ENCODE results near the gene MGRN1. TPM values are rescaled to one million over a fixed set of nuclear protein-coding genes. Genes with fewer than 3 reads are reported as not detected.

The MGRN1 gene
- total RNA-seq, 1 experiment from 2014 or later: 105 TPM

DNA sequence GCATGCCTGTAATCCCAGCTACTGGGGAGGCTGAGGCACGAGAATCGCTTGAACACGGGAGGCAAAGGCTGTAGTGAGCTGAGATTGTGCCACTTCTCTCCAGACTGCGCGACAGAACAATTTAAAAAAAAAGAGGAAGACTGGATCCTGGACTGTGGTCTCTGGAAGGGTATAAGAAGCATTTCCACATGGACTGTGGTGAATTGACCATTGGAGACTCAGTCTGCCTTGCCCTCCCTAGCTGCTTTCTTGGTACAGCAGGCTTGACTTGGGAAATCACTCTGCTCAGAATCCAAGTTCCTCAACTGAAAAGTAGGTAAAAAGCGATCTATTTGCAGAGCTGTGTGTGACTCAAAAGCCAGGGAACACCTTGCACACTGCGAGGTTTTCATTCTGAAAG lies 1.0 kb upstream of the MGRN1 start:
- H3K36me3 Mint-ChIP-seq (ENCODE audit: insufficient read depth, unreplicated experiment): peaks cover 22% of the 10 kb centered on the region
- H3K27me3 Mint-ChIP-seq (ENCODE audit: unreplicated experiment): no peaks in the 10 kb centered on the region
- CTCF ChIA-PET: interaction anchor here (0.6 to 1.5 kb wide), 10 partner anchors 8 to 321 kb away, joined by 3 to 7 read pairs (median 4); partner anchors contain the start of genes ANKS3, CDIP1 and DNAAF8
- H3K4me3 Mint-ChIP-seq (ENCODE audit: low read depth, unreplicated experiment): no peak overlapping the region
- intact Hi-C loops (cut with micrococcal nuclease; ENCODE audit: unreplicated experiment): no loop called here
- no peak overlapping the region for H3K27ac Mint-ChIP-seq (ENCODE audit: unreplicated experiment)
- BruUV-seq (replicated peaks): no TSS peak
- DNase-seq: no peak
- H3K9me3 Mint-ChIP-seq (ENCODE audit: low read depth, unreplicated experiment): no peaks in the 10 kb centered on the region
- TF ChIP-seq, protein P1, sequence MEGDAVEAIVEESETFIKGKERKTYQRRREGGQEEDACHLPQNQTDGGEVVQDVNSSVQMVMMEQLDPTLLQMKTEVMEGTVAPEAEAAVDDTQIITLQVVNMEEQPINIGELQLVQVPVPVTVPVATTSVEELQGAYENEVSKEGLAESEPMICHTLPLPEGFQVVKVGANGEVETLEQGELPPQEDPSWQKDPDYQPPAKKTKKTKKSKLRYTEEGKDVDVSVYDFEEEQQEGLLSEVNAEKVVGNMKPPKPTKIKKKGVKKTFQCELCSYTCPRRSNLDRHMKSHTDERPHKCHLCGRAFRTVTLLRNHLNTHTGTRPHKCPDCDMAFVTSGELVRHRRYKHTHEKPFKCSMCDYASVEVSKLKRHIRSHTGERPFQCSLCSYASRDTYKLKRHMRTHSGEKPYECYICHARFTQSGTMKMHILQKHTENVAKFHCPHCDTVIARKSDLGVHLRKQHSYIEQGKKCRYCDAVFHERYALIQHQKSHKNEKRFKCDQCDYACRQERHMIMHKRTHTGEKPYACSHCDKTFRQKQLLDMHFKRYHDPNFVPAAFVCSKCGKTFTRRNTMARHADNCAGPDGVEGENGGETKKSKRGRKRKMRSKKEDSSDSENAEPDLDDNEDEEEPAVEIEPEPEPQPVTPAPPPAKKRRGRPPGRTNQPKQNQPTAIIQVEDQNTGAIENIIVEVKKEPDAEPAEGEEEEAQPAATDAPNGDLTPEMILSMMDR (IDR thresholded peaks at IDR 0.05; ENCODE audit: unreplicated experiment): no peak
- peaks cover 17% of the 10 kb centered on the region for H3K4me1 Mint-ChIP-seq (ENCODE audit: low read depth, unreplicated experiment)

DNA sequence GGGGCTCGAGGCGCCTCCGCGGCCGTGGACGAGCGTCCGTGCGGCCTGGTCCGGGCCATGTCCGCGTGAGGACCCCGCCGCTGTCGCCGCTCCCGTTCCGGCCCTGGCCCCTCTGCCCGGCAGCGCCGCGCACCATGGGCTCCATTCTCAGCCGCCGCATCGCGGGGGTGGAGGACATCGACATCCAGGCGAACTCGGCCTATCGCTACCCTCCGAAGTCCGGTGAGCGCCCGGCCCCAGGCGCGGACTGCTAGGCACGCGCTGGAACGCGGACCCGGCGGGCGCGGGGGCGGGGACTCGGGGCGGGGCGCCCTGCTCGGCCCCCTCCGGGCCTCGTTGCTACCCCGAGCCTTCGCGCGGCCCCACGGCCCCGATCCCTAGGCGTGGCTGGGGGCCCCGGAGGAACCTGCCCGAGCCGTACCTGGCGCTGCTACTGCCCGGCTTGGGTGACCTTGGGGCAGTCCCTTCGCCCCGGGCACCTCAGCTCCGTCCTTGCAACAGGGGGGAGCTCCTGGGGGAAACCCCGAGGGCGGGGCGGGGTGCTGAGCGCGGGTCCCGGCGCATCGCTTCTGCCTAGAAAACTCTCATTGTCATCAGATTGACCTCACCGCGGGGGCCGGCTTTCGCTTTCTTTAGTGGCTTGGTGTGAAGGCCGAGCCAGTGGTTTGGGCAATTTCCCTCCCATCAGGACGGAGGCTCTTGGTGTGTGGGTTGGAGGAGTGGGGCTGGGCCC lies 367 bp downstream of the MGRN1 start:
- H3K36me3 Mint-ChIP-seq (ENCODE audit: insufficient read depth, unreplicated experiment): peaks cover 29% of the 10 kb centered on the region
- DNase-seq: peak; percentile 49
- intact Hi-C loops (cut with micrococcal nuclease; ENCODE audit: unreplicated experiment): no loop called here
- peak overlapping the region; percentile 99 for H3K27ac Mint-ChIP-seq (ENCODE audit: unreplicated experiment)
- no TSS peak for BruUV-seq (replicated peaks)
- peaks cover 17% of the 10 kb centered on the region for H3K4me1 Mint-ChIP-seq (ENCODE audit: low read depth, unreplicated experiment)
- TF ChIP-seq, protein P1 (IDR thresholded peaks at IDR 0.05; ENCODE audit: unreplicated experiment): no peak
- no peaks in the 10 kb centered on the region for H3K27me3 Mint-ChIP-seq (ENCODE audit: unreplicated experiment)
- H3K4me3 Mint-ChIP-seq (ENCODE audit: low read depth, unreplicated experiment): peak overlapping the region; percentile 97
- CTCF ChIA-PET: interaction anchor here (0.7 to 1.5 kb wide), 12 partner anchors 9 to 473 kb away, joined by 3 to 7 read pairs (median 4); partner anchors contain the start of genes ANKS3, CDIP1, DNAAF8 and UBALD1
- H3K9me3 Mint-ChIP-seq (ENCODE audit: low read depth, unreplicated experiment): no peaks in the 10 kb centered on the region

GRCh38 chr16:4625560-4626159 lies 1.0 kb downstream of the MGRN1 start:
- Mint-ChIP-seq H3K4me3 (ENCODE audit: low read depth, unreplicated experiment) (peak overlapping the region; percentile 97), H3K27me3 (ENCODE audit: unreplicated experiment) (no peaks in the 10 kb centered on the region), H3K27ac (ENCODE audit: unreplicated experiment) (peak overlapping the region; percentile 78), H3K36me3 (ENCODE audit: insufficient read depth, unreplicated experiment) (peaks cover 29% of the 10 kb centered on the region), H3K9me3 (ENCODE audit: low read depth, unreplicated experiment) (no peaks in the 10 kb centered on the region), H3K4me1 (ENCODE audit: low read depth, unreplicated experiment) (peaks cover 17% of the 10 kb centered on the region)
- intact Hi-C loops (cut with micrococcal nuclease; ENCODE audit: unreplicated experiment): no loop called here
- no peak for DNase-seq
- CTCF ChIA-PET: interaction anchor here (0.9 kb wide), 1 partner anchor 10 kb away, joined by 4 read pairs; no protein-coding TSS in a partner anchor
- BruUV-seq (replicated peaks): no TSS peak
- TF ChIP-seq, protein P1 (IDR thresholded peaks at IDR 0.05; ENCODE audit: unreplicated experiment): no peak

- Mint-ChIP-seq H3K9me3 (ENCODE audit: low read depth, unreplicated experiment) (no peaks in the 10 kb centered on the region), H3K36me3 (ENCODE audit: insufficient read depth, unreplicated experiment) (peaks cover 29% of the 10 kb centered on the region), H3K27ac (ENCODE audit: unreplicated experiment) (no peak overlapping the region), H3K4me3 (ENCODE audit: low read depth, unreplicated experiment) (peak overlapping the region; percentile 97), H3K27me3 (ENCODE audit: unreplicated experiment) (no peaks in the 10 kb centered on the region), H3K4me1 (ENCODE audit: low read depth, unreplicated experiment) (peaks cover 17% of the 10 kb centered on the region)
- intact Hi-C loops (cut with micrococcal nuclease; ENCODE audit: unreplicated experiment): no loop called here
- BruUV-seq (replicated peaks): TSS peak; percentile 39
- CTCF ChIA-PET: interaction anchor here (0.7 to 1.2 kb wide), 3 partner anchors 15 to 30 kb away, joined by 3 read pairs; no protein-coding TSS in a partner anchor
- no peak for DNase-seq
- TF ChIP-seq, protein P1 (IDR thresholded peaks at IDR 0.05; ENCODE audit: unreplicated experiment): no peak
Observed at GRCh38 chr16:4626396-4626795, 1.8 kb downstream of the MGRN1 start.
